ENCODE data around the gene FHIT. TPM values are rescaled to one million over a fixed set of nuclear protein-coding genes. Genes with fewer than 3 reads are reported as not detected.
A peak's percentile ranks its signal among the peaks of the same experiment; 100 is the strongest.

FHIT gene
- total RNA-seq, 2 donors from 2014 or later, result 6.8 to 12.3 TPM

DNA sequence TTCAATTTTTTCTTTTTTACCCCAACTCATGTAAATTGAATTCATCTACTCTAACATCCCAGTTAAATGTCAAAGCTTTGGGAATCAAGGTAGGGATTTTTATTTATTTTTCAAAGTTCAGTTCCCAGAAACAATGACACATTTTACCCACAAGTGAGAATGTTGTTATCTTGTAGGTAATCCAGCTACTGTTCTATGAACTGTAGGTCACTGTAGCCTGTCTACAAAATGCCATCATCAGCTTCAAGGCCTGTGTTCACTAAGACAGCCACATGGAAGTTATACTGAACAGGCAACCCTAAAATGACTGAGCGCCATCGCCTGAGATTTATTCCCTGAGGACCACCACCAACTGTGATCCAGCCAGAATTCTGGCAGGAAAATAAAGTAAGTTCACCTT, 219.7 kb downstream of the FHIT start:
- peaks cover 7% of the 10 kb centered on the region for H3K4me1 Mint-ChIP-seq
- H3K27me3 ChIP-seq (ENCODE audit: control insufficient read depth, insufficient read depth, low read length, poor library complexity, severe bottlenecking), result no peaks in the 10 kb centered on the region
- H3K36me3 Mint-ChIP-seq (ENCODE audit: low read depth), result peaks cover 3% of the 10 kb centered on the region
- no peak for DNase-seq
- no peak overlapping the region for H3K9ac ChIP-seq (ENCODE audit: extremely low read depth, low read length, poor library complexity, severe bottlenecking)
- no peak overlapping the region for H3K4me3 ChIP-seq (ENCODE audit: low read length)
- TF ChIP-seq, protein P1, sequence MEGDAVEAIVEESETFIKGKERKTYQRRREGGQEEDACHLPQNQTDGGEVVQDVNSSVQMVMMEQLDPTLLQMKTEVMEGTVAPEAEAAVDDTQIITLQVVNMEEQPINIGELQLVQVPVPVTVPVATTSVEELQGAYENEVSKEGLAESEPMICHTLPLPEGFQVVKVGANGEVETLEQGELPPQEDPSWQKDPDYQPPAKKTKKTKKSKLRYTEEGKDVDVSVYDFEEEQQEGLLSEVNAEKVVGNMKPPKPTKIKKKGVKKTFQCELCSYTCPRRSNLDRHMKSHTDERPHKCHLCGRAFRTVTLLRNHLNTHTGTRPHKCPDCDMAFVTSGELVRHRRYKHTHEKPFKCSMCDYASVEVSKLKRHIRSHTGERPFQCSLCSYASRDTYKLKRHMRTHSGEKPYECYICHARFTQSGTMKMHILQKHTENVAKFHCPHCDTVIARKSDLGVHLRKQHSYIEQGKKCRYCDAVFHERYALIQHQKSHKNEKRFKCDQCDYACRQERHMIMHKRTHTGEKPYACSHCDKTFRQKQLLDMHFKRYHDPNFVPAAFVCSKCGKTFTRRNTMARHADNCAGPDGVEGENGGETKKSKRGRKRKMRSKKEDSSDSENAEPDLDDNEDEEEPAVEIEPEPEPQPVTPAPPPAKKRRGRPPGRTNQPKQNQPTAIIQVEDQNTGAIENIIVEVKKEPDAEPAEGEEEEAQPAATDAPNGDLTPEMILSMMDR (conservative IDR thresholded peaks at IDR 0.05), result no peak
- peaks cover 13% of the 10 kb centered on the region for H3K9me3 Mint-ChIP-seq
- H3K4me3 Mint-ChIP-seq, result no peak overlapping the region
- H3K27ac ChIP-seq (ENCODE audit: low read depth, low read length), result no peak overlapping the region
- H3K36me3 ChIP-seq (ENCODE audit: control insufficient read depth, insufficient read depth, low read length), result no peaks in the 10 kb centered on the region
- peaks cover 10% of the 10 kb centered on the region for H3K9me3 ChIP-seq (ENCODE audit: control insufficient read depth, low read length)
- H3K4me1 ChIP-seq (ENCODE audit: control insufficient read depth, insufficient read depth, low read length), result peaks cover 3% of the 10 kb centered on the region
- no peaks in the 10 kb centered on the region for H3K27me3 Mint-ChIP-seq (ENCODE audit: insufficient read depth)
- WGBS, 2 experiments (ENCODE audit: insufficient coverage in 1 of 2, insufficient read length in 1 of 2), result 92 to 95% methylated on average over 2 of the region's 2 CpGs
- H3K27ac Mint-ChIP-seq, result no peak overlapping the region

DNA sequence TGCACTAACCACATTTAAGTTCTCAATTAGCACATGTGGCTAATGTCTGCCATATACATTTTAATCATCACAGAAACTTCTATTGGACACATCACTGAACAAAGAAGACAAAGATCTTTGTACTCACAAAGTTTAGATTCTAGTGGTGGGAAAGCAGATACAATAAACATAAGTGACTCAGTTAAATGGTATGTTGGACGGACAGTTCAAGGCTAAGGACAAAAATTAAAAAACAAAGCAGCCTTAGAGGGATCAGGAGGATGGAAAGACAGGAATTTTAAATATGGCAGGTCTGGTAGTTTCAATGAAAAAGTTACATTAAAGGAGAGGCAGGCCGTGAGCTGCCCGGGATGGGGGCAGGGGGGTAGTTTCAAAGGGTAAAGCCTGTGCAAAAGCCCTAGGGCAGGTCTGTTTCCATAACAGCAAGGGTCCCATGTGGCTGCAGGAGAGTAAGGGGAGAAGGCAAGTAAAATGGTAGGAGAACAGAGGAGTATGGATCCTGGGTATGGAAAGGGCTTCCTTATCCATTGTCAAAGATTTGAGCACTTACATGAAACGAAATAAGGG, 220.7 kb downstream of the FHIT start:
- Histone ChIP-seq H3K27ac (ENCODE audit: low read depth, low read length) (no peak overlapping the region), H3K4me1 (ENCODE audit: control insufficient read depth, insufficient read depth, low read length) (peaks cover 3% of the 10 kb centered on the region), H3K36me3 (ENCODE audit: control insufficient read depth, insufficient read depth, low read length) (no peaks in the 10 kb centered on the region), H3K4me3 (ENCODE audit: low read length) (no peak overlapping the region), H3K9ac (ENCODE audit: extremely low read depth, low read length, poor library complexity, severe bottlenecking) (no peak overlapping the region), H3K9me3 (ENCODE audit: control insufficient read depth, low read length) (peaks cover 10% of the 10 kb centered on the region), H3K27me3 (ENCODE audit: control insufficient read depth, insufficient read depth, low read length, poor library complexity, severe bottlenecking) (no peaks in the 10 kb centered on the region)
- 81 to 93% methylated on average over 3 to 4 of the region's 4 CpGs for WGBS, 2 experiments (ENCODE audit: insufficient coverage in 1 of 2, insufficient read length in 1 of 2)
- H3K4me3 Mint-ChIP-seq, result no peak overlapping the region
- H3K27ac Mint-ChIP-seq, result no peak overlapping the region
- peaks cover 13% of the 10 kb centered on the region for H3K9me3 Mint-ChIP-seq
- H3K36me3 Mint-ChIP-seq (ENCODE audit: low read depth), result peaks cover 3% of the 10 kb centered on the region
- TF ChIP-seq, protein P1 (conservative IDR thresholded peaks at IDR 0.05), result no peak
- DNase-seq, result no peak
- H3K27me3 Mint-ChIP-seq (ENCODE audit: insufficient read depth), result no peaks in the 10 kb centered on the region
- peaks cover 7% of the 10 kb centered on the region for H3K4me1 Mint-ChIP-seq

- 83 to 92% methylated on average over 5 of the region's 5 CpGs for WGBS, 2 experiments (ENCODE audit: insufficient coverage in 1 of 2, insufficient read length in 1 of 2)
- Histone ChIP-seq H3K4me1 (ENCODE audit: control insufficient read depth, insufficient read depth, low read length) (peaks cover 3% of the 10 kb centered on the region), H3K4me3 (ENCODE audit: low read length) (peak overlapping the region; percentile 34), H3K27ac (ENCODE audit: low read depth, low read length) (no peak overlapping the region), H3K9ac (ENCODE audit: extremely low read depth, low read length, poor library complexity, severe bottlenecking) (no peak overlapping the region), H3K27me3 (ENCODE audit: control insufficient read depth, insufficient read depth, low read length, poor library complexity, severe bottlenecking) (no peaks in the 10 kb centered on the region), H3K9me3 (ENCODE audit: control insufficient read depth, low read length) (peaks cover 7% of the 10 kb centered on the region), H3K36me3 (ENCODE audit: control insufficient read depth, insufficient read depth, low read length) (no peaks in the 10 kb centered on the region)
- no peak overlapping the region for H3K27ac Mint-ChIP-seq
- no peak overlapping the region for H3K4me3 Mint-ChIP-seq
- H3K4me1 Mint-ChIP-seq, result peaks cover 7% of the 10 kb centered on the region
- TF ChIP-seq, protein P1 (conservative IDR thresholded peaks at IDR 0.05), result no peak
- H3K9me3 Mint-ChIP-seq, result peaks cover 5% of the 10 kb centered on the region
- no peaks in the 10 kb centered on the region for H3K36me3 Mint-ChIP-seq (ENCODE audit: low read depth)
- DNase-seq, result no peak
- no peaks in the 10 kb centered on the region for H3K27me3 Mint-ChIP-seq (ENCODE audit: insufficient read depth)
Measured at GRCh38 chr3:61029194-61029593, 222.1 kb downstream of the FHIT start.
